HG03378 (cell line): ENCODE data around the gene LHFPL4.
"Not testable (repeated sequence)": the region's sequence is repeated elsewhere in the genome, so short reads cannot be mapped to it uniquely, and the experiment has no call there.

Experiments
- ATAC-seq: cut with Tn5 transposase; IDR thresholded peaks from one replicate; pipeline ENCODE4 v1.9.1; 2021; ENCODE audit warnings: mild to moderate bottlenecking, moderate library complexity; ENCODE audit not compliant: unreplicated experiment

LHFPL4 gene

DNA sequence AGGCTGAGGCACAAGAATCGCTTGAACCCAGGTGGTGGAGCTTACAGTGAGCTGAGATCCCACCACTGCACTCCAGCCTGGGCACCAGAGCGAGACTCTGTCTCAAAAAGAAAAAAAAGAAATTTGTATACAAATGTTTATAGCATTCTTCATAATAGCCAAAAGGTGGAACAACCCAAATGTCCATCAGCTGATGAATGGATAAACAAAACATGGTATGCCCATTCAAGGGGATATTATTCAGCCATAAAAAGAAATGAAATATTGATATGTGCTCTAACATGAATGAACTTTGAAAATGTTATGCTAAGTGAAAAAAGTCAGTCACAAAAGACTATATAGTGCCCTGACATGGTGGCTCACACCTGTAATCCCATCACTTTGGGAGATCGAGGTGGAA lies 11.4 kb downstream of the LHFPL4 start:
- ATAC-seq, result no peak

DNA sequence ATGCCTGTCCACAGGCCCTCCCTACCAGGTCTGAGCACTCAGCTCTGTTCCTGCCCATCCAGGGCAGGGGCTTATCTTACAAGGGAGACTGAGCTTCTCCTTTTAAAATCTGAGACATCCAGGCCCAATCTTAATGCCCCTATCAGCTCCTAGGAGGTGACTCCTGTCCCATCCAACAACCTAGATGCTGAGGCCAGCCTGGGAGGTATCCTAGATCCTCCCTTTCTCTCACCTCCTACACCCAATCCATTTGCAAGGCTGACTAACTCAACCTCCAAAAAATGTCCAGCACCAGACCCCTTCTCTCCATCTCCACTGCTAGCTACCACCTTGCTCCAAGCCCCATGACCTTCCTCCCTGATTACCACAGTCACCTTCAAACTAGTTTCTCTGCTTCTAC lies 17.4 kb downstream of the LHFPL4 start:
- ATAC-seq, result no peak

DNA sequence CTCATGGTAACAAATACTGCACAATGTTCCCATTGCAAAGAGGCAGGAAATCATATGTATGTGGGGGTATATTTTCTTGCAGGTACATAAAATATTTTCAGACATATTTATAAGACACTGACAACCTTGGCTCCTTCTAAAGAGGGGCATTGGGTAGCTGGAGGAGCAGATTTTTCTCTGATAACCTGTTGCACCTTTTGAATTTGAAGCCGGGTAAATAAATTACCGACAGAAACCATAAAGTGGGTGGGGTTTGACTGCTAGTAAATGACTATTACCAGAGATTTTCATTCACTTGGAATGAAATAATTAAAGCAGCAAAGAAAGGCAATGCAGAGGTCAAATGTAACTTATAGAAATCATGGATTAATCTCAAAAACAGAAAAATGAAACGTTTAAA lies 19.2 kb downstream of the LHFPL4 start:
- ATAC-seq, result no peak

DNA sequence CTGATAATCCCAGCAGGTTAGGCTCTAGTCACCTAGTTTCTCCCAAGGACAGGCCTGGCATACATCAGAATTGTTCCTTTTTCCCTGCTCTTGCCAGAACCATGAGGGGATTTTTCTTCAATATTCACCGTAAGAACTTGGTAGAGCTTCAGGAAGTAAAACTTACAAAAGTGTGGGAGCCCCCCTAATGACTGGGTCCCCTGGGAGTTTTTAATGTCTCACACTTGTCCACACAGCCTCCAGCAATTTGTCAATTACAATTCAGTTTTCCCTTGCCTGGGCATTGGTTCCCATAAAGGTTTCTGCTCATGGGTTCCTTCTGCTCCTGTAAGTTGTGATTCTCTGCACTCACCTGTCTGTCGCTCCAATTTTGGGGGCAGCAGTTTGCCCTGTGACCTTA lies 28.5 kb downstream of the LHFPL4 start:
- ATAC-seq, result no peak

DNA sequence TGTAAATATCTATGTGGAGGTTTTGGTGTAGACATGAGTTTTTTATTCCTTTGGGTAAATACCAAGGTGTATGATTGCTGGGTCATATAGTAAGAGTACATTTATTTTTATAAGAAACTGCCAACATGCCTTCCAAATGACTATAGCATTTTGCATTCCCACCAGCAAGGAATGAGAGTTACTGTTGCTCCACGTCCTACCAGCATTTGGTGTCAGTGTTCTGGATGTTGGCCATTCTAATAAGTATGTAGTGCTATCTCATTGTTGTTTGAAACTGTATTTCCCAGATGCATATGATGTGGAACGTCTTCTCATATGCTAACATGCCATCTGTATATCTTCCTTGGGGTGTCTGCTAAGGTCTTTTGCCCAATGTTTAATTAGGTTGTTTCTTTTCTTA lies 38.7 kb downstream of the LHFPL4 start:
- ATAC-seq, result no peak

DNA sequence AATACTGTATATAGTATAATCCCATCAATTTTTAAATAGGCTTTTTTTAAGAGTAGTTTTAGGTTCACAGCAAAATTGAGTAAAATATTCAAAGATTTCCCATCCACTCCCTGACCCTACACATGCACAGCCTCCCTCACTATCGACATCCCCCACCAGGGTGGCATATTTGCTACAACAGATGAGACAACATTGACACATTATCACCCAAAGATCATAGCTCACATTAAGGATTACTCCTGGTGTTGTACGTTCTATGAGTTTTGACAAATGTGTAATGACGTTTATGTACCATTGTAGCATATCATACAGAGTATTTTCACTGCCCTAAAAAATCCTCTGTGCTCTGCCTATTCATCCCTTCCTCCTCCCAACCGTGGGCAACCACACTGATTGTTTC lies 39.3 kb downstream of the LHFPL4 start:
- no peak for ATAC-seq

DNA sequence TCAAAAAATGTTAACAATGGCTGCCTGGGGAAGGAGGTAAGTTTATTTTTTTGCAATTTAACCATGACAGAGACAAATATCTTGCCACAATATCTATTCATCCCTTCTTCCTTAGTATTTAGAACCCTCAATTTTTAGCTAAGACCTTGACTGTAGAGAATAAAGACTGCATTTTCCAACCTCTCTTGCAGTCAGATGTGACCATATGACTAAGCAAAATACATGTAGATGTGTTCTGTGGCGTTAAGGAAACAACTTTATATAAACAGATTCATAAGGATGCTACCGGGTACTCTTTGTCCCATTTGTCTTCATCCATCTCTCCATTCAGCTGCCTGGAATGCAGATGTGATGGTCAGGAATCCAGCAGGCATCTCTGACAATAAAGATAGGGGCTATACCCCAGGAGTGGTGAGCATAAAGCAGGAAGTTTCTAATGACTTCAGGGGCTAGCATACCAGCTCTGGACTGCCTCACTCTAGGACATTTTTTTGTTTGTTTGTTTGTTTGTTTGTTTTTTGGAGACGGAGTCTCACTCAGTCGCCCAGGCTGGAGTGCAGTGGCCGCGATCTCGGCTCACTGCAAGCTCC lies 41.1 kb downstream of the LHFPL4 start:
- ATAC-seq, result no peak

DNA sequence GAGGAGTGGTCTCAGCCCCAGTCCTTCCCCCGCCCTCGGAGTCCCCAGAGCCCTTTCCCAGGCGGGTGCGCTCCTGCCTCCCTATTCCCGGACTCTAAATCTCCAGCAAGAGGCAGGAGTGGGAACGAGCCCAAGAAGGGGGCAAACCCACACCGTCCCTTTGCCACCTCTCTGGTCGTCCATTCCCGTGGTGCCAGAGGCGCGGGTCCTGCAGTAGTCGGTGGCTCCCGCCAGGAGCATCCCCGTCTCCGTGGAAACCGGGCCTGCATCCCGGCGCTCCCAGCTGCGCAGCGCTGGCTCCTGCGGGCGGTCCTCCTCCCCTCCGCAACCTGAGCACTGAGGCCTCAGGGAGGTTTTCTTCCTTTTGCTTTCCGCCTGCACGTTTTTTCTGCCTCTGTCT lies 44.8 kb downstream of the LHFPL4 start:
- ATAC-seq, result no peak

DNA sequence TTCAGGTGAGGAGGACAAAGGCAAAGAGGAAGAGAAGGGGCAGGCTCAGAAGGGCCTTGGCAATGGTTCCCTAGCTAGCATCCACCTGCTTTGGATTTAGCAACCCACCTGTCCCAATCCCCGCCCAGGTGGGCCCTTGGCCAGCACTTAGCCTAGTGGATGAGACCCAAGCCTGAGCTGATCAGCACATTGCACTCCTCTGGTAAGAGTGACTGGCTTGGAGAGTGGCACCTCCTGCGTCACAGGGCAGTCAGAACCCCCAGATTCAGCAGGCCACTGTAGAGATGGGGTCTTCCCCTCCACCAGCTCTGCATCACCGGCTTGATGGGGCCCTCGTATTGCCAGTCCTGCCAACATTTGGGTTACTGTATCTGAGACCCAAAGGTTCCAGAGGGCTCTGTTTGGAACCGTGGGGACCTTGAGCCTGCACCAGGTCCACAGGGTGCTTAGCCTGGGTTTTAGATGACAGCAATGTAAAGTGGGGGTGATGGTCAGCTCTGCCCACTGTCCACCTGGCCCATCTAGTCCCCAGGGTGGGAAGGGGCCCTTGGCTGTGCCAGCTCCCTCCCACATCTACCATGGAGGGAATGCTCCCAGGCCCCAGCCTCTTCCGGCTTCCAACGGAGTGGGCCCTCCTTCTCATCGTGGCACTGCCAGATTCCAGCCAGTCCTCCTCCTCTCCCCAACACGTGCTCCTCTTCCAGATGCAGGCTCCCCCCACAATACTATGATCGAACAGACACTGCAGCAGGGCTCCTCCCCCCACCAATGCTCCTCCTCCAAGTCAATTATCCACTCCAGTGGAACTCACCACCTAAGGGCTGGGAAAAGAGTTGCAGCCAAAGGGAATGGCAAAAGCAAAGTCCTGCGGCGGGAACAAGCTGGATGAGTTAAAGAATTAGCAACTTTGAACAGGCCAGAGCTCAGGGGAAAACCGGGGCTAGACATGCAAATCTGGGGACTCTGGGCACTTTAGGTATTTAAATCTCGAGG lies 45.7 kb downstream of the LHFPL4 start:
- ATAC-seq, result no peak

DNA sequence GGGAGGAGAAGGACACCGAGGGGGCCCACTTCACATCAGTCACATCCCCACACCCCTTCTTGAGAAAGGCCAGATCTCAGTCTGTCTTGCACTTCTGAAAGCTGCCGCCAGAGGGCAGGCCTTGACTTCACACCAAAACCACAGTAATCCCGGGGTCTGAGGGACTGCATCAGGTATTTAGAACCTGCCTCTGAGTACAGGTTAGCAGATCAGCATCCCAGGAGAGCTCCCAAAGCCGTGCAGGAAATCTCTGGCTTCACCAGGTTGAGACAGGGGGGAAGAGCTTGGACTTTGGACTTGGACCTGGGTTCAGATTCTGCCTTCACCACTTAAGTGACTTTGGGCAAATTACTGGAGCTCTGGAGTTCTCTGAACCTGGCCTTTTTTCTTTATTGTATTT lies 50.3 kb downstream of the LHFPL4 start:
- no peak for ATAC-seq

DNA sequence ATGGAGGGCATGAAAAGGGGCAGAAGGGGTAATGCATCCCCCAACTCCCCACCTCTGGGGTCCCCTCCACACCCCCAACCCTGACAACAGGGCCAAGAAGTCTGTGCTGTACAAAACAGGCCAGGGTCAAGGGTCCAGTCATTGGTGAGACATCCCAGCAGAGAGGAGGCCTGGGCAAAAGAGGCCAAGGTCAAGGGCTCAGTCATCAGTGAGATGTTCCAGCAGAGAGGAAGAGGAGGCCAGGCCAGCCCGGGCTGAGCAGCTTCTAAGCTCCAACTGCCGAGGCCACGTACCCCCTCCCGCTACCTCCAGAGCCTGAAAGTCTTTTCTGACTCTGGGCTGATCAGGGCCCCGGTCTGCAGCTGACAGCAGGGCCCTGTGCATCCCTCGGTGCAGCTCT lies 52.4 kb downstream of the LHFPL4 start:
- ATAC-seq, result no peak

DNA sequence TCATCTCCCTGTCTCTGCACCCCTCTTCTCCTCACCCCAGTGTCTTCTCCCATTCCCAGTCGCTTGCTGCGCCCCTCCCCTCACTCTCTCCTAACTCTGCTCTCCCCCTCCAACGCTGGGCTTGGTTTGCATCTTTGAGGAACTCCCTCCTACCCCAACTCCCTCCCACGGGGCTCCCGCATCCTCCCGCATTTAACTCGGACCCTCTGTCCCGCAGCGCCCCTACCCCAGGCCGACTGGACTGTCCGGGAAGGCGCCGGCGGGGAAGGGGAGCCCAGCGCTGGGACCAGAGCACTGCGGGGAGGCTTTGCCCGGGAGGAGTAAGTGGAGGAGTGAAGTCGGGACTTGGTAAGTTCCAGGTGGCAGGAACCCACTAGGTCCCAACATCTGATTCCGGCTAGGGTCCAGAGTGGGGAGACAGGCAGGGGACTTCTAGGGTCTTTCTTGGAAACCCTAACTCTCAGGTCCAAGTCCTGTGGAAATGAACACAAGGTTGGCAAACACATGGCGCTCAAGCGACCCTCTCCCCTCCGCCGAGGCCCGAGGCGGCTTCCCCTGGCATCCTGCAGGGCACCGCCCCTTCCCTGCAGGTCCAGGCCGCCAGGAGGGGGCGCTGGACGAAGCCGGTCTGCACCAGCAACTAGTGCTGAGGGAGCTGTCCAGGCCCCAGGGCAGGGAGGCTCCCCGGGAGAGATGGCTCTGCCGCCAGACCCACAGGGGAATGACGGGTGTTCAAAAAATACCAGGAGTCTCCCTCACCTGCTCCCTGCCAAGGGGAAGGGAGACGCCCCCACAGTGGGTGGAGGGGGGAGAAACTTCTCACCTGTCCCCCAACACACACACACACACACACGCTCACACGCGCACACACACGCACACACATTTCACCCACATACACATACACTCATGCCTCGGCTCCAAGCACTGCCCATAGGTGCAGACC lies 53.2 kb downstream of the LHFPL4 start:
- ATAC-seq, result no peak

DNA sequence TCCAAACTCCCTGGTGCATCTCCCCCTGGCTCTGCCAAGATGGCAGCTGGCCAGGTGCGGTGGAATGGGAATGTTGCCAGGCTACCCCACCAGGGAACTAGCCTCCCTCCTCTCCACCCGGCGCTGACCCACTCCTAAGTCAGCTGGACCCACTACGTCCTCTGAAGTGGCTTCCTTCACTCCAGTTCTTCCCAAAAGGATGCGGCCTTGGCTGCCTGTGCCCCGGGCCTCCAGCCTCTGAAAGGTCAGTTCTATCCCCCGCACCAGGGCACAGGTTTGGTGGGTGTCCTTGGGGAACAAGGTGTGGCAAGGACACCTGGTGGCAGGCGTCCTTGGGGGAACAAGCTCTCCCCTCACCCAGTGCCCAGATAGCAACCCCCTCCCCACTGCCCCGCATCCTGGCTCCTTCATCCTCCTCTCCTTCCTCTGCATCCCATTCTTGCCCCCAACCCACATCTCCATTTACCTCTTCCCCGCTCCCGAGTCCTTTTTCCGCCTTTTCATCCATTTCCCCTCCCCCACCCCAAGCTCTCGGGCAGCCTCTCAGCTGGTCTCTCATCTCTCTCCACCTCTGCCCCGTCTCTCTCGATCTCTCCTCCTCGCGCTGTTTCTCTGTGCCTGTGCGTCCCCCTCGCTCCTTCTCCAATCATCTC lies 54.0 kb downstream of the LHFPL4 start:
- ATAC-seq, result no peak

DNA sequence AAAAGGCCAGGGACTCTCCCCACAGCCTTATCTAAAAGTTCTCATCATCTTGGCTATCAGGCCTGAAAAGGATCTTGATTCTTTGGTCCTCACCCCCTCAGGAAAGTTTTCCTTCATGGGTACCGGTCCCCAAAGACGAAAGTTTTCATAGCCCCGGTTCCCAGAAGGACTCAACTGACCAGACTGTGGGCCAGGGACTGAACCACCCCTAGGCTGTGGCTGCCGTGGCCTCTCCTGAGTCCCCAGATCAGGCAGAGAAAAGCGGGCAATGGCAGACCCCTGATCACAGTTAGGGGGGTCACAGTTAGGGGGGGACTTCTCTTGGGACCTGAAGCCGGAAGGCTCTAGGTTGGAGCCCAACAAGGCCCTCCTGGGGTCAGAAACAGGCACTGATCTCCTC lies 54.8 kb downstream of the LHFPL4 start:
- ATAC-seq, result no peak

DNA sequence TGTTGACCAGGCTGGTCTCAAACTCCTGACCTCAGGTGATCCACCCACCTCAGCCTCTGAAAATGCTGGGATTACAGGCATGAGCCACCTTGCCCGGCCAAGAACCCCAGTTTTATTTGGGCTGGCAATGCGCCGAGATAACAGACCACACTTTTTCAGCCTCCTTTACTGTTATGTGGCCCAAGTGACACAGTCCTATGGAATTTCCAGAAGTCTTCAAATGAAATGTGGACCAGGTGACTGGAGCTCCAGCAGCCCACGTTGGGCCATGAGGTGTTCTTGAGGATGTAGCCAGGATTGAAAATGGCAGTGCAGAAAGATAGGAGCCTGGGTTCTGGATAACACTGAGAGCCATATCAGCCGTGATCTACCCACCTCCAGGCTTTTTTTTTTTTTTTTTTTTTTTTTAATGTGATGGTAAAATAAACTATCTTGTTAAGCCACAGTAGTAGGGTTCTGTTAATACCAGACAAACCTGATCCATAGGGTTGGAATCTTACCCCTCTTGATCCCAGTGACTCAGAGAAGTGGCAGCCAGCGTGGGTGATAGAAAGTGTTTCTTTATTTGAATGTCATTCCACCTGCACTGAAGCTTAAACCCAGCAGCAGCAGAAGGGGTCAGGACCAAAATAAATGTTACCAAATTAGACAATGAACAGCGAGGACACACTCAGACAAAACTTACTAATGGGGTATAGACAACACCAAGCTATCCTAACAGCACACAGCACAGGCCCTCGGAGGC lies 55.6 kb downstream of the LHFPL4 start:
- no peak for ATAC-seq

DNA sequence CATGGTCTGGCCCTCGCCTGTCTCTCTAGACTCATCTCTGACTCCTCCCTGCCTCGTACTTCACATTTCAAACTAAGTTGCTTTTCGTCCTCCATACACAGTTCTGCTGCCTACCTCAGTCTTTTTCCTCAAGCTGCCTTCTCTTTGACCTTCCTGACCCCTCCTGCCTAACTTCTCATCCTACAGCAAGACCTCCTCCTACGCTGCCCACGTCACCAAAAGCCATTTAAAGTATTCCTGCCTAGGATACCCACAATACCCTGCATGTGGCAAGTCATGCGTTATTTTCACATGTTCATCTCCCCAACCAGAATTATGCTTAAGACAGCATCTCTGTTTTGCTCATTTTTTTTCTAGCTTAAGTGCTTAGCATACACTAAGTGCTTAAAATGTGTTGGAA lies 56.7 kb downstream of the LHFPL4 start:
- ATAC-seq, result no peak

DNA sequence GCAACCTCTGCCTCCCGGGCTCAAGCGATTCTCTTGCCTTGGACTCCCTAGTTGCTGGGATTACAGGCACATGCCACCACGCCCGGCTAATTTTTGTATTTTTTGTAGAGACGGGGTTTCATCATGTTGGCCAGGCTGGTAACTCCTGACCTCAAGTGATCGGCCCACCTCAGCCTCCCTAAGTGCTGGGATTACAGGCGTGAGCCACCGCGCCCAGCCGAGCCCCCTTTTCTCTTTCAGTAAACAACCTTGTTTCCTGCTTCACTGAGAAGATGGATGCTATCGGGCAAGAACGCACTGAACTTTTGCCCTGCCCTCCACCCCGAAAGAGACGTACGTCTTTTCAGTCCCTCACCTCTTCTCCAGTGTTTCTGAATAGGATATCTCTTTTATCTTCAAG lies 59.6 kb downstream of the LHFPL4 start:
- not testable (repeated sequence) for ATAC-seq

DNA sequence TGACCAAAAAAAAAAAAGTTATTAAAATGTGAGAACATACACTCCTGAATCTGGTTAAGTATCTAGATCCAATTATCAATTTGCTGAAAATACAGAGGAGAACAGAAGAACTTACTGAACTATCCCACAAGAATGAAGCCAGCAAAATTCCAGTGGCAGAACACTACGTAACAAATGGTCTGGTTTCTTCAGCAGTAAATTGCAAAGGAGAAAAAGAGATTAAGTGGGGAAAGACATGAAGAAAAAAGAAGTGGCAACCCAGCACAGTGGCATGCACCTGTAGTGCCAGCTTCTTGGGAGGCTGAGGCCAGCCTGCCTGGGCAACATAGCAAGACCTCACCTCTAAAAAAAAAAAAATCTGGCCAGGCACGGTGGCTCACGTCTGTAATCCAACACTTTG lies 62.1 kb downstream of the LHFPL4 start:
- ATAC-seq, result no peak

DNA sequence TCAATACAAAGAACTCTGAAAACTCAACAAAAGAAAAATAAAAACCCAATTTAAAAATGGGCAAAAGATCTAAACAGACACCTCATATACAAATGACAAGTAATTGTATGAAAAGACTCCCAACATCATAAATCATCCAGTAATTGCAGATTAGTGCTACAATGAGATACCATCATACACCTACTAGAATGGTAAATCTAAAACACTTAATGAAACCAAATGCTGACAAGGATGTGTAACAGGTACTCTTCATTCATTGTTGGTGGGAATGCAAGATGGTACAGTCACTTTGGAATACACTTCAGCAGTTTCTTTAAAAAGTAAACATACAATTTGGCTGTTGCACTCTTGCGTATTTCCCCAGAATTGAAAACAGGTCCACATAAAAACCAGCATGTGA lies 68.4 kb downstream of the LHFPL4 start:
- ATAC-seq, result no peak

DNA sequence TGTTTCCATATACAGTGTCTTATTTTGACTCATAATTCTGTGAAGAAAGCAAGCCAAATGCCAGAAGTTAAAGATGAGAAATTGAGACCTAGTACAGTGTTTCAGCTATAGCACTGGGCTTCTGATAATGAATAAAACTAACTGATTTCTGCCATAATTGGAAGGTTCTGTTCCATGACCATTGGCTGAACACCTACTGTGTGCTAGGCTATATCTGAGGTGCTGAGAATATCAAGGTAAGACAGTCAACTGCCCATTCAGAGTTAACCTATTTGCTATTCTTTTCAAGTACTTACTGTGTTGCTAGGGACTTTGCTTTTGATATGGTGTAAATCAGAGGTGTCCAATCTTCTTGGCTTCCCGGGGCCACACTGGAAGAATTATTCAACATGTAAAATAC lies 73.4 kb downstream of the LHFPL4 start:
- ATAC-seq, result no peak
